GM06990 (cell line): ENCODE results near the gene TAB3.

ENCODE experiments used
- DNase-seq: peaks from one replicate; pipeline ENCODE4 v3.0.0-alpha.2; 2011; ENCODE audit not compliant: insufficient read length; ENCODE audit errors: extremely low read depth
- H3K27me3 ChIP-seq: replicated peaks from 2 replicates; pipeline ENCODE4 v1.6.0; 2011; ENCODE audit warnings: low read length; ENCODE audit not compliant: control insufficient read depth, insufficient read depth
- H3K36me3 ChIP-seq: 2 replicates; pipeline ENCODE4 v1.5.1; 2011; ENCODE audit warnings: low read length; ENCODE audit not compliant: control insufficient read depth, insufficient read depth
- H3K4me3 ChIP-seq: replicated peaks from 2 replicates; pipeline ENCODE4 v1.5.1; 2011; ENCODE audit warnings: low read depth, mild to moderate bottlenecking, control low read depth, low read length
- CTCF ChIP-seq: IDR thresholded peaks from 2 replicates; pipeline ENCODE4 v1.5.1; 2011; ENCODE audit warnings: low read length, control low read depth, mild to moderate bottlenecking, inconsistent platforms; ENCODE audit not compliant: insufficient read depth, poor library complexity, severe bottlenecking

The TAB3 gene

GRCh38 chrX:30930143-30930542 lies 41.1 kb upstream of the TAB3 start:
- Histone ChIP-seq H3K27me3 (no peaks in the 10 kb centered on the region), H3K36me3 (no peaks in the 10 kb centered on the region), H3K4me3 (no peak overlapping the region)
- DNase-seq: no peak
- no peak for TF ChIP-seq CTCF

- H3K36me3 ChIP-seq: no peaks in the 10 kb centered on the region
- no peak for DNase-seq
- H3K4me3 ChIP-seq: no peak overlapping the region
Observed at GRCh38 chrX:30920271-30920670, 31.2 kb upstream of the TAB3 start.

GRCh38 chrX:30918480-30918879 lies 29.4 kb upstream of the TAB3 start:
- TF ChIP-seq CTCF: no peak
- no peak overlapping the region for H3K4me3 ChIP-seq
- no peaks in the 10 kb centered on the region for H3K36me3 ChIP-seq
- no peaks in the 10 kb centered on the region for H3K27me3 ChIP-seq
- DNase-seq: no peak

More at GRCh38 chrX:30920271-30920670, 31.2 kb upstream of the TAB3 start:
- TF ChIP-seq CTCF: no peak
- H3K27me3 ChIP-seq: no peaks in the 10 kb centered on the region

- DNase-seq: no peak
- Histone ChIP-seq H3K4me3 (no peak overlapping the region), H3K36me3 (no peaks in the 10 kb centered on the region), H3K27me3 (no peaks in the 10 kb centered on the region)
- TF ChIP-seq CTCF: no peak
Observed at GRCh38 chrX:30913492-30913891, 24.4 kb upstream of the TAB3 start.

- Histone ChIP-seq H3K36me3 (no peaks in the 10 kb centered on the region), H3K4me3 (no peak overlapping the region), H3K27me3 (no peaks in the 10 kb centered on the region)
- TF ChIP-seq CTCF: no peak
- no peak for DNase-seq
Observed at GRCh38 chrX:30910124-30910860, 21.2 kb upstream of the TAB3 start.

- DNase-seq: no peak
- H3K36me3 ChIP-seq: no peaks in the 10 kb centered on the region
- no peak overlapping the region for H3K4me3 ChIP-seq
- TF ChIP-seq CTCF: no peak
- H3K27me3 ChIP-seq: no peaks in the 10 kb centered on the region
Observed at GRCh38 chrX:30906726-30907125, 17.7 kb upstream of the TAB3 start.
